HTERT RPE-1 (cell line): ENCODE data around the gene YIPF6.
"Not testable (repeated sequence)": the region's sequence is repeated elsewhere in the genome, so short reads cannot be mapped to it uniquely, and the experiment has no call there.

Experiments used
- in situ Hi-C: fragments of 300-500 bp; cut with MboI; formaldehyde crosslinking; loops from 4 replicates; pipeline ENCODE4 v1.14.3; 2020; ENCODE audit warnings: low sequenced_read_pairs

The YIPF6 gene

GRCh38 chrX:68503836-68504636 lies 5.2 kb downstream of the YIPF6 start:
- in situ Hi-C loops = no loop called here

DNA sequence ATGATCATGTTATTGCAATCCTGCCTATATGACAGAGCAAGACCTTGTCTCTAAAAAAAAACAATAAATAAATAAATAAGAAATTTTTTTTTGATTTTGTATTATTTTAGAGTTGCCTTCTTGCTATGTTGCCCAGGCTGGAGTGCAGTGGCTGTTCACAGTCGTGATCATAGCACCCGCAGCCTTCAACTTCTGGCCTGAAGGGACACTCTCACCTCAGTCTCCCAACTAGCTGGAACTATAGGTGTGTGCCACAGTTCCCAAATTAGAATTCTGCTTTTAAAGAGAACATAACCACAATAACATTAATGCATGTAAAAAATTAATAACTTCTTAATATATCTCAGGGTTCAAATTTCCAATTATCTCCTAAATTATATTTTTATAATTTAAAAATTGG lies 7.8 kb downstream of the YIPF6 start:
- in situ Hi-C loops = no loop called here

DNA sequence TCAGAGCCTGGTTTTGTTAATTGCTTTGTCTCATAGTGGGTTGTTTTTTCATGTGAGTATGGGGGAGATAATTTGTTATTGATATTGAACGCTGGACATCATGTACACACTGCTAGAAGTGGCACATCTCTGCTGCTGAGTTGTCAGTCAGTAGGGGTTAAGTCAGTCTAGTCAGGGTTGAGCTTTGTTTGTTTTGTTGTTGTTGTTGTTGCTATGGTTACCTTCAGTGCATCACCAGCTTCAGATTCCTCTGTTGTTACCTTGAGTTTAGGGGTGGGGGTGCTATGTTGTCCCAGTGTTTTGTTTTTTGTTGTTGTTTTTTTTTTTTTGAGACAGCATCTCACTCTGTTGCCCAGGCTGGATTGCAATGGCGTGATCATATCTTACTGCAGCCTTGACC lies 9.9 kb downstream of the YIPF6 start:
- in situ Hi-C loops = no loop called here

GRCh38 chrX:68511255-68511654 lies 12.4 kb downstream of the YIPF6 start:
- in situ Hi-C loops = no loop called here

DNA sequence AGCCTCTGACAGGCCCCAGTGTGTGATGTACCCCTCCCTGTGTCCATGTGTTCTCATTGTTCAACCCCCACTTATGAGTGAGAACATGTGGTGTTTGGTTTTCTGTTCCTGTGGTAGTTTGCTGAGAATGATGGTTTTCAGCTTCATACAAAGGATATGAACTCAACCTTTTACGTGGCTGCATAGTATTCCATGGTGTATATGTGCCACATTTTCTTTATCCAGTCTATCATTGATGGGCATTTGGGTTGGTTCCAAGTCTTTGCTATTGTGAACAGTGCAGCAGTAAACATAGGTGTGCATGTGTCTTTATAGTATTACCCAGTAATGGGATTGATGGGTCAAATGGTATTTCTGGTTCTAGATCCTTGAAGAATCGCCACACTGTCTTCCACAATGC lies 25.8 kb downstream of the YIPF6 start:
- in situ Hi-C loops = not testable (repeated sequence)

GRCh38 chrX:68532831-68533533 lies 34.1 kb downstream of the YIPF6 start:
- in situ Hi-C loops = no loop called here

GRCh38 chrX:68533656-68534055 lies 34.8 kb downstream of the YIPF6 start:
- in situ Hi-C loops = no loop called here

- in situ Hi-C loops = no loop called here
These were observed 35.8 kb downstream of the YIPF6 start for GRCh38 chrX:68534691-68535090.

GRCh38 chrX:68536429-68536828 lies 37.6 kb downstream of the YIPF6 start:
- in situ Hi-C loops = no loop called here

DNA sequence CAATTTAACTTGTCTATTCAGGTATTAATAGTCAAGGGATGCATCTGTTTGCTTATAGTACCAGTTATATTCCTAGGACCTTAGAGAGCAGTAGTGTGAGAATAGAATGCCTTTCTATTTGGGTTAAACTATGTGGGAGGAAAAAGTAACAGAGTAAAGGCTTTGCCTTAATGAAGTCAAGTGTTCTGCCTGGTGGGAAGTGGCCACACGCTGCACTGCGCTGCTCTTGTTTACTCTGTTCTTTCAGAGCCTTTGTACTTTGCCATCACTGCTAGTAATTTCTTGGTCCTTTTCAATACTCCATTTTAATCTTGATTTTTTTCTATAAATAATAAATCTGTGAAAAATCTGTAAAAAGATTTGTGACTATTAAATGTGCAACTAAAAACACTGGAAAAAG lies 38.0 kb downstream of the YIPF6 start:
- in situ Hi-C loops = no loop called here

- in situ Hi-C loops = no loop called here
These were observed 51.3 kb downstream of the YIPF6 start for GRCh38 chrX:68550193-68550592.

DNA sequence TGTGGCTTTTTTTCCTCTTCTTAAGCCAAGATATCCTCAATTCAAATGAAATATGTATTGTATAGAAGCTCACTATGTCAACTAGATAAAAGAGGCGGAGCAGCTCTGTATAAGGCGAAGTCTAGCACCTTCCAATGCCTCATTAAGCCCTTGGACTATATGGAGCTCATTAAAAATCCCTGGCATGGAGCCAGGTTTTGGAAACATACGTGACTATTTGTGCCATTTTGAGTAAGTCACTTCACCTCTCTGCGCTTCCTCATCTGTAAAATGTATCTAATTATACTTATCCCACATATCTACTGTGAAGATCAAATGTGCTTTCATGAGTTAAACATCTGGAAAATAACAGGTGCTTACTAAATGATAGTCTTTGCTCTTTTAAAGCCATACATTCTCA lies 57.2 kb downstream of the YIPF6 start:
- in situ Hi-C loops = no loop called here

DNA sequence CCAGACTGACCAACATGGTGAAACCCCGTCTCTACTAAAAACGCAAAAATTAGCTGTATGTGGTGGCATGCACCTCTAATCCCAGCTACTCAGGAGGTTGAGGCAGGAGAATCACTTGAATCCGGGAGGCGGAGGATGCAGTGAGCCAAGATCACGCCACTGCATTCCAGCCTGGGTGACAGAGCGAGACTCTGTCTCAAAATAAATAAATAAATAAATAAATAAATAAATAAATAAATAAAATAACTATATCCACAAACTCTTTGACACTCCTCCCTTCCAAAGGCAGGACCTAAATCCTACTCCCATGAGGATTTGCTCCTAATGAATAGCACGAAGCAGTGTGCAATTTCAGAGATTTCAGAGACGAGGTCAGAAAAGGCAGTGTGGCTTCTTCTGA lies 58.3 kb downstream of the YIPF6 start:
- in situ Hi-C loops = not testable (repeated sequence)

- in situ Hi-C loops = not testable (repeated sequence)
These were observed 61.1 kb downstream of the YIPF6 start for GRCh38 chrX:68559905-68560304.

GRCh38 chrX:68568136-68568535 lies 69.3 kb downstream of the YIPF6 start:
- in situ Hi-C loops = no loop called here

- in situ Hi-C loops = no loop called here
These were observed 71.7 kb downstream of the YIPF6 start for GRCh38 chrX:68570598-68570997.

- in situ Hi-C loops = no loop called here
These were observed 72.4 kb downstream of the YIPF6 start for GRCh38 chrX:68571292-68571609.

- in situ Hi-C loops = no loop called here
These were observed 72.9 kb downstream of the YIPF6 start for GRCh38 chrX:68571610-68572311.

DNA sequence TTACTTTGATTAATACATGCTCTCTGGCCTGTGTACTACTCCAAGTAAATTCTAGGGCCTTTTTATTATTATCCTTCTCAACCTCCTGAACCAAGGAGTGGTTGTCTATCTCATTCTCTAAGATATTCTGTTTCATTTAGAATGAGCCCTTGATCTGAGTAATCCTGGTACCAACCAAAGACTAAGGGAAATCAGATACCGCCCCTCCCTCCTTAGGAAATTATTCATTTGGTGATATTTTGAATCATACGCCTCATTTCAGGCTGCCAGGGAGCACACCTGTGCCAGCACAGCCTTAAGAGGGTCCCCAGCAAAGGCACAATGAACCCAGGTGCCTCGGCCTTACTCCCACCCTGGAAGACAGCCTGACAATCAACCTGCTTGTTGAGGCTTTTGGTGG lies 75.4 kb downstream of the YIPF6 start:
- in situ Hi-C loops = no loop called here

DNA sequence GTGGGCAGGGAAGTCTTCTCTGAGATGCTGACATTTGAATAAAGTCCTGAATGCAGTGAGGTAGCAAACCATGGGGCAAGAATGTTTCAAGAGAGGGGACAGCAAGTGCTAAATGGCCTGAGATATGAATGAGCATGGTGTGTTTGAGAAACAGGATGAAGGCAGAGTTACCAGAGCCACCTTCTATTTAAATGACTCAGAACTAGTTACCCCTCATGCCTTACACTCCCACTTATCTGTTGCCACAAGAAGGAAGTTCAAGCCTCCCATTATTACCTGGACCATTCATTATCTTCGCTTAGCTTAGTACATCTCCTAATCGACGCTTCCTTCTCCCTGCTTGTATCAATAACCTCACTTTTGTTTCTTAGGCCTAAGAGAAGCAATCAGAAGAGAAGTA lies 81.0 kb downstream of the YIPF6 start:
- in situ Hi-C loops = no loop called here

DNA sequence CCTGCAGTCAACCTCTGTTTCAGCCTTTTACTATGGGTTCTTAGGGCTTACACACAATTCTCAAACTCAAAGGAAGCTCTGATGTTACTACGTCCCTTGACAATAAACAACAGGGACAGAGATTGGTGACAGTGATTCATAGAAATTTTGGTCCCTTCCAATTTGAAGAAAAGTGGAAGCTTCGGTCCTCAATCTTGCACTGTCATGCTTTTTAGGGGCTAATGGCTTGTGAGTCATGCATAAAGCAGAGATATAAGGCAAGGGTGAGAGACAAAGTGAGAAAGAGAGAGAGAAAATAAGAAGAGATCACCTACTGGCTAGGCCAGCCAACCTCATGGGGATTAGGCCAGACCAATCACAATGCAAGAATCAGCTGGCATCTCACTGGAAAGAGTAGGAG lies 85.4 kb downstream of the YIPF6 start:
- in situ Hi-C loops = no loop called here
